Endothelial cell of umbilical vein (primary cell): ENCODE data around the gene MREG. TPM values are rescaled to one million over a fixed set of nuclear protein-coding genes. Genes with fewer than 3 reads are reported as not detected.

Experiments
- BruUV-seq: library from RNA; stranded (reverse); fragments of 400-500 nt; replicated peaks from 2 replicates; lab custom pipeline; 2021; lab: Mats Ljungman, UMichigan
- CTCF ChIA-PET: fragments of 300-600, 350-600 bp; sonication (Branson Sonifier 250); formaldehyde crosslinking; loops from one replicate; lab custom pipeline; 2021; ENCODE audit warnings: antibody characterized with exemption, inconsistent platforms; lab: Charles Lee
- POLR2A ChIA-PET: fragments of 300-600, 350-600 bp; sonication (Branson Sonifier 250); formaldehyde crosslinking; loops from one replicate; lab custom pipeline; 2021; ENCODE audit warnings: antibody characterized with exemption, inconsistent platforms; lab: Charles Lee
- DNase-seq: peaks from one replicate; pipeline ENCODE4 v3.0.0-alpha.2; 2011; ENCODE audit warnings: low read depth, low spot score
- FAIRE-seq: peaks from 2 replicates; lab custom pipeline; 2011; peaks lifted over from hg19 to GRCh38; lab: Jason Lieb, UNC
- H2AFZ ChIP-seq: 2 replicates; pipeline ENCODE4 v1.6.0; 2012; ENCODE audit warnings: low read depth, low read length, control low read depth, inconsistent platforms
- H3K27ac ChIP-seq: 2 replicates; pipeline ENCODE4 v1.5.1; 2011; ENCODE audit warnings: low read depth, mild to moderate bottlenecking, control low read depth, low read length, moderate library complexity; ENCODE audit not compliant: insufficient read depth
- H3K27me3 ChIP-seq, 2 experiments: 2 replicates each; pipeline versions ENCODE4 v1.6.0 to v1.6.1; 2011; ENCODE audit warnings: low read length in 2 of 2, mixed read lengths in 1 of 2; ENCODE audit not compliant: control insufficient read depth in 2 of 2, insufficient read depth in 2 of 2
- H3K36me3 ChIP-seq, 2 experiments: 2 replicates in 1 of 2; 3 replicates in 1 of 2; pipeline ENCODE4 v1.5.1; 2011; ENCODE audit warnings: low read length in 2 of 2, mild to moderate bottlenecking in 1 of 2, moderate library complexity in 1 of 2; ENCODE audit not compliant: control insufficient read depth in 2 of 2, insufficient read depth in 2 of 2; ENCODE audit errors: extremely low read depth in 1 of 2
- H3K4me1 ChIP-seq: 3 replicates; pipeline ENCODE4 v1.5.1; 2011; ENCODE audit warnings: mild to moderate bottlenecking, low read length; ENCODE audit not compliant: control insufficient read depth, insufficient read depth; ENCODE audit errors: extremely low read depth
- H3K4me2 ChIP-seq: 2 replicates; pipeline ENCODE4 v1.6.1; 2011; ENCODE audit warnings: low read length, control low read depth, mixed read lengths; ENCODE audit not compliant: insufficient read depth
- H3K4me3 ChIP-seq, 3 experiments: fragments of 200-600 bp in 1 of 3; sonication (generic), shearing (Covaris generic) in 1 of 3; replicated peaks in 1 of 3; 2 replicates each; pipeline ENCODE4 v1.5.1; 2011 to 2016; ENCODE audit warnings: control low read depth in 3 of 3, low read length in 3 of 3, mild to moderate bottlenecking in 2 of 3, inconsistent platforms in 1 of 3, low read depth in 1 of 3, moderate library complexity in 1 of 3; ENCODE audit not compliant: insufficient read depth in 1 of 3
- H3K79me2 ChIP-seq: 2 replicates; pipeline ENCODE4 v1.6.0; 2012; ENCODE audit warnings: low read length, inconsistent platforms; ENCODE audit not compliant: control insufficient read depth, insufficient read depth
- H3K9ac ChIP-seq: replicated peaks from 2 replicates; pipeline ENCODE3; 2011; ENCODE audit warnings: low read length, control low read depth; ENCODE audit not compliant: insufficient read depth; ENCODE audit errors: extremely low read depth
- H3K9me1 ChIP-seq: replicated peaks from 3 replicates; pipeline ENCODE4 v1.6.0; 2011; ENCODE audit warnings: mild to moderate bottlenecking, low read length; ENCODE audit not compliant: control insufficient read depth, insufficient read depth; ENCODE audit errors: extremely low read depth
- H3K9me3 ChIP-seq: replicated peaks from 2 replicates; pipeline ENCODE4 v1.5.1; 2012; ENCODE audit warnings: low read length, inconsistent platforms; ENCODE audit not compliant: control insufficient read depth, insufficient read depth
- H4K20me1 ChIP-seq: replicated peaks from 2 replicates; pipeline ENCODE3; 2011; ENCODE audit warnings: mild to moderate bottlenecking, low read length; ENCODE audit not compliant: control insufficient read depth, insufficient read depth; ENCODE audit errors: extremely low read depth
- CTCF ChIP-seq, 2 donors: IDR thresholded peaks; 1 replicate in 1 of 2; 2 replicates in 1 of 2; pipeline ENCODE4 v1.5.1; 2011; ENCODE audit warnings: low read length in 2 of 2, mild to moderate bottlenecking in 2 of 2, moderate library complexity in 2 of 2, control low read depth in 1 of 2, inconsistent platforms in 1 of 2, low read depth in 1 of 2; ENCODE audit not compliant: insufficient read depth in 1 of 2; ENCODE audit errors: extremely low read depth in 1 of 2
- EZH2 ChIP-seq: IDR thresholded peaks from 2 replicates; pipeline ENCODE4 v1.6.1; 2012; ENCODE audit warnings: borderline replicate concordance, low read depth, mild to moderate bottlenecking, moderate library complexity, low read length, inconsistent platforms; ENCODE audit not compliant: severe bottlenecking
- FOS ChIP-seq: IDR thresholded peaks from 2 replicates; pipeline ENCODE4 v1.6.1; 2011; ENCODE audit warnings: mild to moderate bottlenecking, low read length, moderate library complexity, borderline replicate concordance; ENCODE audit not compliant: insufficient read depth
- GATA2 ChIP-seq: IDR thresholded peaks from 2 replicates; pipeline ENCODE4 v1.7.0; 2011; ENCODE audit warnings: low read depth, mild to moderate bottlenecking, moderate library complexity, mixed read lengths, low read length; ENCODE audit not compliant: insufficient read length, insufficient read depth
- JUN ChIP-seq: IDR thresholded peaks from 2 replicates; pipeline ENCODE4 v1.6.1; 2011; ENCODE audit warnings: borderline replicate concordance, low read depth; ENCODE audit not compliant: insufficient read length, insufficient read depth
- MAX ChIP-seq: IDR thresholded peaks from 2 replicates; pipeline ENCODE4 v1.6.1; 2011; ENCODE audit not compliant: insufficient read depth, insufficient read length
- MYC ChIP-seq: IDR thresholded peaks from one replicate; pipeline ENCODE4 v1.6.1; 2011; ENCODE audit warnings: mild to moderate bottlenecking, low read depth, low read length
- POLR2A ChIP-seq: IDR thresholded peaks from 2 replicates; pipeline ENCODE4 v1.6.1; 2012; ENCODE audit warnings: low read depth, mild to moderate bottlenecking, control low read depth, low read length
- POLR2AphosphoS5 ChIP-seq: IDR thresholded peaks from 2 replicates; pipeline ENCODE4 v1.6.1; 2012; ENCODE audit warnings: low read depth, mild to moderate bottlenecking, control low read depth, low read length, moderate library complexity; ENCODE audit not compliant: insufficient read depth
- dilution Hi-C: fragments of 300-500 bp; cut with MboI; formaldehyde crosslinking; loops from one replicate; pipeline ENCODE4 v1.15.0; 2019; ENCODE audit warnings: low sequenced_read_pairs; ENCODE audit not compliant: extremely low pct_ligation_motif_present
- intact Hi-C: fragments of 100-400 bp; cut with micrococcal nuclease; formaldehyde crosslinking; loops from one replicate; pipeline ENCODE4 v1.10.0; 2022
- polyA plus RNA-seq, 4 experiments: library from polyadenylated mRNA; depleted of rRNA in 3 of 4; stranded (reverse) in 3 of 4; unstranded in 1 of 4; fragments of >200 nt; gene quantifications; 2 replicates each; pipeline versions ENCODE4 v1.2.1 to v1.2.3, GENCODE V29; 2011 to 2012; ENCODE audit warnings: missing spikeins in 1 of 4
- total RNA-seq: library from RNA; stranded (reverse); gene quantifications from 2 replicates; pipeline ENCODE4 v1.2.3, GENCODE V29; 2021

Gene MREG
- total and polyA plus RNA-seq, 2 donors (not counting 3 experiments of a cell fraction or from before 2014, with no cell fraction given) = 0.41 to 3.9 TPM

GRCh38 chr2:215961981-215962380 lies 51.4 kb downstream of the MREG start:
- dilution Hi-C loops = no loop called here
- no peak overlapping the region for H2AFZ ChIP-seq
- H3K27ac ChIP-seq = no peak overlapping the region
- H3K9me1 ChIP-seq = no peaks in the 10 kb centered on the region
- intact Hi-C loops = no loop called here
- no peaks in the 10 kb centered on the region for H3K4me1 ChIP-seq
- TF ChIP-seq MYC (no peak), CTCF (IDR thresholded peaks at IDR 0.05; ENCODE audit: extremely low read depth in 1 of 2, insufficient read depth in 1 of 2, low read depth in 1 of 2, low read length in 2 of 2) (no peak), POLR2A (no peak), POLR2AphosphoS5 (no peak), GATA2 (no peak), EZH2 (no peak), JUN (no peak), FOS (no peak), MAX (no peak)
- no peak overlapping the region for H3K4me3 ChIP-seq
- no peaks in the 10 kb centered on the region for H4K20me1 ChIP-seq
- no peaks in the 10 kb centered on the region for H3K79me2 ChIP-seq
- H3K36me3 ChIP-seq = no peaks in the 10 kb centered on the region
- H3K9me3 ChIP-seq = no peaks in the 10 kb centered on the region
- ChIA-PET POLR2A (no interaction called here), CTCF (interaction anchor here (1.4 kb wide), 1 partner anchor 61 kb away, joined by 3 read pairs; no protein-coding TSS in a partner anchor)
- H3K27me3 ChIP-seq = peaks cover 0 to 3% of the 10 kb centered on the region in 2 experiments
- DNase-seq (no peak), FAIRE-seq (no peak)
- no TSS peak for BruUV-seq
- H3K4me2 ChIP-seq = no peak overlapping the region
- no peak overlapping the region for H3K9ac ChIP-seq
